ENCODE results near the gene DPH2.

GRCh38 chr1:43953361-43953760 lies 16.4 kb upstream of the DPH2 start:
- TF ChIP-seq CTCF (IDR thresholded peaks at IDR 0.05): no peak
- no peak for TF ChIP-seq EZH2 (IDR thresholded peaks at IDR 0.05)
- no peak for TF ChIP-seq EZH2phosphoT487 (IDR thresholded peaks at IDR 0.05)

Data from neural progenitor cell (in vitro differentiated cells).